IMR-90 (cell line): ENCODE results near the gene MIA2. TPM values are rescaled to one million over a fixed set of nuclear protein-coding genes. Genes with fewer than 3 reads are reported as not detected.

Experiments
- ATAC-seq: fragments of 200-7000 bp; cut with Tn5 transposase; 2 replicates; pipeline ENCODE4 v1.9.1; 2020; ENCODE audit warnings: low read depth, mild to moderate bottlenecking, moderate library complexity
- BruUV-seq: library from RNA; stranded (reverse); fragments of 400-500 nt; replicated peaks from 2 replicates; lab custom pipeline; 2021; lab: Mats Ljungman, UMichigan
- CTCF ChIA-PET: fragments of 300-600 bp; formaldehyde crosslinking; extraction: SDS; loops from one replicate; lab custom pipeline; 2021; ENCODE audit warnings: antibody characterized with exemption; lab: Yijun Ruan, JAX
- POLR2A ChIA-PET: fragments of 300-600 bp; sonication (Branson Sonifier 250); formaldehyde crosslinking; loops from one replicate; lab custom pipeline; 2022; ENCODE audit warnings: antibody characterized with exemption; ENCODE audit not compliant: unreplicated experiment; lab: Charles Lee
- DNase-seq: peaks from one replicate; pipeline ENCODE4 v3.0.0; 2013
- H2AFZ ChIP-seq: replicated peaks from 2 replicates; pipeline ENCODE3; 2013; ENCODE audit warnings: low read length, mild to moderate bottlenecking; ENCODE audit not compliant: poor library complexity
- H2AK5ac ChIP-seq: 2 replicates; pipeline ENCODE4 v1.6.1; 2013; ENCODE audit warnings: low read depth, low read length, inconsistent platforms
- H2AK9ac ChIP-seq: replicated peaks from 2 replicates; pipeline ENCODE3; 2013; ENCODE audit warnings: mild to moderate bottlenecking, low read depth, low read length, moderate library complexity; ENCODE audit not compliant: poor library complexity
- H2BK120ac ChIP-seq: 2 replicates; pipeline ENCODE4 v1.6.1; 2013; ENCODE audit warnings: low read depth, low read length, inconsistent platforms
- H2BK15ac ChIP-seq: 3 replicates; pipeline ENCODE4 v1.6.1; 2013; ENCODE audit warnings: low read depth, low read length, inconsistent platforms
- H2BK20ac ChIP-seq: 2 replicates; pipeline ENCODE4 v1.6.1; 2013; ENCODE audit warnings: low read depth, mild to moderate bottlenecking, inconsistent platforms, low read length, moderate library complexity
- H2BK5ac ChIP-seq: 2 replicates; pipeline ENCODE4 v1.6.1; 2013; ENCODE audit warnings: mild to moderate bottlenecking, low read depth, low read length, inconsistent platforms; ENCODE audit not compliant: poor library complexity, severe bottlenecking
- H3K14ac ChIP-seq: replicated peaks from 2 replicates; pipeline ENCODE4 v1.6.1; 2013; ENCODE audit warnings: low read depth, low read length, inconsistent platforms
- H3K18ac ChIP-seq: 2 replicates; pipeline ENCODE4 v1.6.1; 2013; ENCODE audit warnings: low read depth, low read length, control low read depth
- H3K23ac ChIP-seq: 2 replicates; pipeline ENCODE4 v1.6.1; 2013; ENCODE audit warnings: low read depth, low read length, inconsistent platforms
- H3K27ac ChIP-seq: 2 replicates; pipeline ENCODE4 v1.5.1; 2013; ENCODE audit warnings: mild to moderate bottlenecking, control low read depth, low read length; ENCODE audit not compliant: insufficient read depth
- H3K27me3 ChIP-seq: 2 replicates; pipeline ENCODE4 v1.6.1; 2013; ENCODE audit warnings: low read length; ENCODE audit not compliant: control insufficient read depth, insufficient read depth
- H3K36me3 ChIP-seq: 2 replicates; pipeline ENCODE4 v1.6.1; 2013; ENCODE audit warnings: low read length, mixed read lengths; ENCODE audit not compliant: control insufficient read depth, insufficient read depth
- H3K4ac ChIP-seq: 2 replicates; pipeline ENCODE4 v1.6.1; 2013; ENCODE audit warnings: low read depth, low read length, inconsistent platforms
- H3K4me1 ChIP-seq: 2 replicates; pipeline ENCODE4 v1.6.1; 2013; ENCODE audit warnings: low read length, mixed read lengths; ENCODE audit not compliant: control insufficient read depth, insufficient read depth
- H3K4me2 ChIP-seq: 2 replicates; pipeline ENCODE4 v1.6.1; 2013; ENCODE audit warnings: low read depth, mild to moderate bottlenecking, control low read depth, low read length, moderate library complexity
- H3K4me3 ChIP-seq: 2 replicates; pipeline ENCODE4 v1.5.1; 2013; ENCODE audit warnings: low read depth, mild to moderate bottlenecking, control low read depth, low read length, moderate library complexity; ENCODE audit not compliant: insufficient read depth
- H3K56ac ChIP-seq: 2 replicates; pipeline ENCODE4 v1.6.1; 2013; ENCODE audit warnings: low read length, inconsistent platforms; ENCODE audit not compliant: insufficient read depth; ENCODE audit errors: extremely low read depth
- H3K79me1 ChIP-seq, 2 experiments: 2 replicates each; pipeline ENCODE4 v1.6.1; 2013; ENCODE audit warnings: low read length in 2 of 2, inconsistent platforms in 1 of 2, low read depth in 1 of 2
- H3K9ac ChIP-seq: 2 replicates; pipeline ENCODE4 v1.6.1; 2013; ENCODE audit warnings: low read depth, low read length, control low read depth
- H3K9me1 ChIP-seq: 2 replicates; pipeline ENCODE4 v1.6.1; 2013; ENCODE audit warnings: low read length, inconsistent platforms; ENCODE audit not compliant: insufficient read depth
- H3K9me3 ChIP-seq: 2 replicates; pipeline ENCODE4 v1.6.1; 2013; ENCODE audit warnings: low read length; ENCODE audit not compliant: control insufficient read depth, insufficient read depth
- H4K20me1 ChIP-seq: 2 replicates; pipeline ENCODE4 v1.6.1; 2013; ENCODE audit warnings: low read length, inconsistent platforms; ENCODE audit not compliant: insufficient read depth
- H4K5ac ChIP-seq: 2 replicates; pipeline ENCODE4 v1.6.1; 2013; ENCODE audit warnings: mild to moderate bottlenecking, low read depth, low read length, control low read depth
- H4K8ac ChIP-seq, 2 experiments: 2 replicates each; pipeline ENCODE4 v1.6.1; 2013; ENCODE audit warnings: low read depth in 2 of 2, low read length in 2 of 2, control low read depth in 1 of 2, inconsistent platforms in 1 of 2
- H4K91ac ChIP-seq: 2 replicates; pipeline ENCODE4 v1.6.1; 2013; ENCODE audit warnings: low read depth, low read length, inconsistent platforms; ENCODE audit not compliant: insufficient read depth
- CEBPB ChIP-seq: IDR thresholded peaks from 2 replicates; pipeline ENCODE4 v1.6.1; 2012; ENCODE audit warnings: low read depth, low read length, improper control_type of control experiment
- CTCF ChIP-seq: conservative IDR thresholded peaks from 2 replicates; pipeline ENCODE4 v1.5.1; 2012; ENCODE audit warnings: mild to moderate bottlenecking, low read depth, low read length, improper control_type of control experiment
- NFE2L2 ChIP-seq: fragments of 150-350 bp; IDR thresholded peaks from 2 replicates; pipeline ENCODE4 v1.6.1; 2016; ENCODE audit warnings: low read depth, mild to moderate bottlenecking, low read length
- POLR2A ChIP-seq: IDR thresholded peaks from 2 replicates; pipeline ENCODE4 v1.6.1; 2012; ENCODE audit warnings: mild to moderate bottlenecking, low read depth, low read length
- RCOR1 ChIP-seq: IDR thresholded peaks from 2 replicates; pipeline ENCODE4 v1.6.1; 2012; ENCODE audit warnings: mild to moderate bottlenecking, low read length, improper control_type of control experiment; ENCODE audit not compliant: insufficient replicate concordance
- RFX5 ChIP-seq: IDR thresholded peaks from 2 replicates; pipeline ENCODE4 v1.8.0; 2012; ENCODE audit warnings: low read depth, mild to moderate bottlenecking, low read length, moderate library complexity
- WGBS, 2 experiments: methylation state at CpG; one replicate each; pipeline versions ENCODE4 v1.1.5 to v1.1.7; 2013; ENCODE audit warnings: missing lambda C conversion rate in 2 of 2; ENCODE audit not compliant: insufficient read length in 1 of 2; ENCODE audit errors: extremely low coverage in 2 of 2; 5-methylcytosine and 5-hydroxymethylcytosine counted together
- dilution Hi-C: fragments of 300-500 bp; cut with HindIII; formaldehyde crosslinking; loops from one replicate; pipeline ENCODE4 v1.14.3; 2018; ENCODE audit warnings: low sequenced_read_pairs; ENCODE audit not compliant: unreplicated experiment
- in situ Hi-C: fragments of 300-500 bp; cut with MboI; formaldehyde crosslinking; loops from 3 replicates; pipeline ENCODE4 v1.14.3; 2019; ENCODE audit warnings: low sequenced_read_pairs, inconsistent platforms, mixed read lengths
- intact Hi-C: fragments of 100-400 bp; cut with micrococcal nuclease; formaldehyde crosslinking; loops from 2 replicates; pipeline ENCODE4 v1.10.0; 2022
- polyA plus RNA-seq, 3 experiments: library from polyadenylated mRNA; depleted of rRNA; stranded (reverse); fragments of >200 nt; gene quantifications; 2 replicates each; pipeline ENCODE4 v1.2.3, GENCODE V29; 2012; ENCODE audit warnings: low replicate concordance in 1 of 3
- total RNA-seq: library from RNA; depleted of rRNA; stranded (reverse); fragments of >200 nt; gene quantifications from 2 replicates; pipeline ENCODE4 v1.2.3, GENCODE V29; 2012
- TF ChIP-seq, protein P1 (sequence below): fragments of 150-350 bp; IDR thresholded peaks from 2 replicates; pipeline ENCODE4 v1.6.1; 2017; ENCODE audit warnings: mild to moderate bottlenecking, antibody characterized with exemption, low read length, low read depth

Gene MIA2
- total and polyA plus RNA-seq, 2 of the 4 experiments (the other 2 are of a cell fraction): 3.9 to 6.8 TPM

GRCh38 chr14:39185256-39186049 lies 48.3 kb upstream of the MIA2 start:
- Histone ChIP-seq H2AFZ (no peak overlapping the region), H4K5ac (no peak overlapping the region), H4K91ac (no peak overlapping the region), H3K14ac (no peak overlapping the region), H3K4ac (no peak overlapping the region), H3K79me1 (peaks cover 14 to 20% of the 10 kb centered on the region in 2 experiments), H2BK20ac (no peak overlapping the region), H2AK5ac (no peak overlapping the region), H3K36me3 (peaks cover 25% of the 10 kb centered on the region), H3K27ac (no peak overlapping the region), H3K27me3 (no peaks in the 10 kb centered on the region), H3K23ac (no peak overlapping the region), H3K9ac (no peak overlapping the region), H4K8ac (no peak overlapping the region), H3K4me2 (no peak overlapping the region), H2AK9ac (no peak overlapping the region), H3K9me1 (0 out of 2 replicates have a peak, but pooled peaks cover 3% of the 10 kb centered on the region), H3K4me1 (no peaks in the 10 kb centered on the region), H3K4me3 (no peak overlapping the region), H4K20me1 (peaks cover 18% of the 10 kb centered on the region), H3K9me3 (no peaks in the 10 kb centered on the region), H2BK5ac (no peak overlapping the region), H3K56ac (no peak overlapping the region), H3K18ac (no peak overlapping the region), H2BK15ac (no peak overlapping the region), H2BK120ac (no peak overlapping the region)
- TF ChIP-seq, protein P1, sequence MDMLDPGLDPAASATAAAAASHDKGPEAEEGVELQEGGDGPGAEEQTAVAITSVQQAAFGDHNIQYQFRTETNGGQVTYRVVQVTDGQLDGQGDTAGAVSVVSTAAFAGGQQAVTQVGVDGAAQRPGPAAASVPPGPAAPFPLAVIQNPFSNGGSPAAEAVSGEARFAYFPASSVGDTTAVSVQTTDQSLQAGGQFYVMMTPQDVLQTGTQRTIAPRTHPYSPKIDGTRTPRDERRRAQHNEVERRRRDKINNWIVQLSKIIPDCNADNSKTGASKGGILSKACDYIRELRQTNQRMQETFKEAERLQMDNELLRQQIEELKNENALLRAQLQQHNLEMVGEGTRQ: no peak
- TF ChIP-seq CEBPB (no peak), POLR2A (0 out of 2 replicates have a peak, but pooled peaks have one; percentile 19), NFE2L2 (no peak), RFX5 (no peak), CTCF (no peak), RCOR1 (no peak)
- CTCF ChIA-PET: interaction anchor here (0.6 to 0.7 kb wide), 2 partner anchors 234 to 606 kb away, joined by 4 to 6 read pairs; no protein-coding TSS in a partner anchor
- no peak for ATAC-seq
- POLR2A ChIA-PET: no interaction called here
- dilution Hi-C loops (no loop called here), in situ Hi-C loops (no loop called here), intact Hi-C loops (no loop called here)
- no TSS peak for BruUV-seq
- DNase-seq: no peak
- WGBS, 2 experiments: no CpG with 5 or more reads among the region's 5 CpGs
